PC-9 (cell line): Measurements from ENCODE around the gene CCDC154. TPM values are rescaled to one million over a fixed set of nuclear protein-coding genes. Genes with fewer than 3 reads are reported as not detected.

Source experiments
- BruUV-seq: library from RNA; stranded (reverse); fragments of 400-500 nt; replicated peaks from 2 replicates; lab custom pipeline; 2021; lab: Mats Ljungman, UMichigan
- CTCF ChIA-PET: fragments of 300-600 bp; sonication (Branson Sonifier 250); formaldehyde crosslinking; loops from one replicate; lab custom pipeline; 2022; ENCODE audit warnings: antibody characterized with exemption; lab: Charles Lee
- POLR2A ChIA-PET: fragments of 300-600 bp; sonication (Branson Sonifier 250); formaldehyde crosslinking; loops from one replicate; lab custom pipeline; 2022; ENCODE audit warnings: antibody characterized with exemption; ENCODE audit not compliant: unreplicated experiment; lab: Charles Lee
- DNase-seq, 2 experiments: peaks; one replicate each; pipeline versions ENCODE4 v3.0.0 to v3.0.0-alpha.2; 2015 to 2022; ENCODE audit warnings: mixed read lengths in 1 of 2
- H2AFZ ChIP-seq: fragments of 200-600 bp; sonication (generic); 2 replicates; pipeline ENCODE4 v1.8.1; 2017; ENCODE audit warnings: antibody characterized with exemption
- H3F3A ChIP-seq: fragments of 200-600 bp; sonication (generic); 2 replicates; pipeline ENCODE4 v1.8.1; 2017; ENCODE audit warnings: antibody characterized with exemption, mild to moderate bottlenecking, low read depth; ENCODE audit not compliant: insufficient read depth
- H3K27ac ChIP-seq: fragments of 200-600 bp; sonication (generic); 2 replicates; pipeline ENCODE4 v1.6.1; 2016; ENCODE audit warnings: mixed run types
- H3K27me3 ChIP-seq: fragments of 200-600 bp; sonication (generic); 2 replicates; pipeline ENCODE4 v1.6.1; 2016; ENCODE audit warnings: low read depth, mixed run types; ENCODE audit not compliant: insufficient read depth
- H3K36me3 ChIP-seq: fragments of 200-600 bp; sonication (generic); 2 replicates; pipeline ENCODE4 v1.6.1; 2016; ENCODE audit warnings: low read depth, mixed run types
- H3K4me1 ChIP-seq: fragments of 200-600 bp; sonication (generic); replicated peaks from 2 replicates; pipeline ENCODE4 v1.6.1; 2016; ENCODE audit warnings: mixed run types; ENCODE audit not compliant: insufficient read depth
- H3K4me2 ChIP-seq: fragments of 200-600 bp; sonication (generic); 2 replicates; pipeline ENCODE4 v1.6.1; 2017; ENCODE audit warnings: mixed run types
- H3K4me3 ChIP-seq: fragments of 200-600 bp; sonication (generic); 2 replicates; pipeline ENCODE4 v1.6.1; 2016; ENCODE audit warnings: mixed run types
- H3K79me2 ChIP-seq: fragments of 200-600 bp; sonication (generic); 2 replicates; pipeline ENCODE4 v1.6.1; 2017; ENCODE audit warnings: low read depth, mixed run types
- H3K9me2 ChIP-seq: fragments of 200-600 bp; sonication (generic); 2 replicates; pipeline ENCODE4 v1.8.1; 2017; ENCODE audit warnings: mild to moderate bottlenecking; ENCODE audit not compliant: insufficient read depth
- H3K9me3 ChIP-seq: fragments of 200-600 bp; sonication (generic); 2 replicates; pipeline ENCODE4 v1.8.1; 2016; ENCODE audit warnings: low read depth; ENCODE audit not compliant: insufficient read depth
- H4K20me1 ChIP-seq: fragments of 200-600 bp; sonication (generic); 2 replicates; pipeline ENCODE4 v1.8.1; 2017; ENCODE audit not compliant: insufficient read depth
- EZH2 ChIP-seq: fragments of 200-600 bp; sonication (generic); IDR thresholded peaks from 2 replicates; pipeline ENCODE4 v1.8.0; 2017; ENCODE audit warnings: antibody characterized with exemption, low read depth
- intact Hi-C: fragments of 100-400 bp; cut with micrococcal nuclease; formaldehyde crosslinking; loops from one replicate; pipeline ENCODE4 v1.10.0; 2022; ENCODE audit not compliant: unreplicated experiment
- total RNA-seq: library from RNA; stranded (reverse); gene quantifications from 2 replicates; pipeline ENCODE4 v1.2.3, GENCODE V29; 2021
- TF ChIP-seq, protein P1 (sequence below): fragments of 200-600 bp; sonication (generic); conservative IDR thresholded peaks from 2 replicates; pipeline ENCODE4 v1.6.1; 2017; ENCODE audit warnings: mixed run types, antibody characterized with exemption, mild to moderate bottlenecking, moderate library complexity

Gene CCDC154
- total RNA-seq, 1 experiment from 2014 or later, result 2.4 TPM

DNA sequence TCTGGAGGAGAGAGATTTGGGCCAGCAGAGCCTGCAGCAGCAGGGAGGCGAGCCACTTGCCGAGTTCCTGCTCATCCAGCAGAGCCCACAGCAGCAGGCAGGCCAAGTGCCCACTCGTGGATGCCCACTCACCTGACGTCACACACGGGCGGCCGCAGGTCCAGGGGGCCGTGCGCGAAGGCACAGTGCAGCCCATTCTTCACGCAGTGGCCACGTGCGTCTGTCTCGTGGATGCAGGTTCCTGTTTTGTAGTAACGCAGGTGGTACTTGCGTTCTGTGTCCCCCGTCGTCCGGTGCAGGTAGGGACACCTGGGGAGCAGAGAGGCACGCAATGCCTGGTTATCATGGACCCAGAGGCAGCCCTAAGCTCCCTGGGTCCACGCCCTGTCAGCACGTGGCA is 41.3 kb downstream of the CCDC154 start:
- no peak overlapping the region for H3K4me3 ChIP-seq
- POLR2A ChIA-PET, result no interaction called here
- H3K27me3 ChIP-seq, result no peaks in the 10 kb centered on the region
- H3K4me1 ChIP-seq, result peaks cover 3% of the 10 kb centered on the region; the same call in 1 of the 2 replicates
- no TSS peak for BruUV-seq
- H3K9me3 ChIP-seq, result no peaks in the 10 kb centered on the region
- CTCF ChIA-PET, result no interaction called here
- H3F3A ChIP-seq, result no peaks in the 10 kb centered on the region; the same call in 1 of the 2 replicates
- peaks cover 13% of the 10 kb centered on the region for H4K20me1 ChIP-seq
- no peak overlapping the region for H2AFZ ChIP-seq
- no peak for TF ChIP-seq EZH2
- TF ChIP-seq, protein P1, sequence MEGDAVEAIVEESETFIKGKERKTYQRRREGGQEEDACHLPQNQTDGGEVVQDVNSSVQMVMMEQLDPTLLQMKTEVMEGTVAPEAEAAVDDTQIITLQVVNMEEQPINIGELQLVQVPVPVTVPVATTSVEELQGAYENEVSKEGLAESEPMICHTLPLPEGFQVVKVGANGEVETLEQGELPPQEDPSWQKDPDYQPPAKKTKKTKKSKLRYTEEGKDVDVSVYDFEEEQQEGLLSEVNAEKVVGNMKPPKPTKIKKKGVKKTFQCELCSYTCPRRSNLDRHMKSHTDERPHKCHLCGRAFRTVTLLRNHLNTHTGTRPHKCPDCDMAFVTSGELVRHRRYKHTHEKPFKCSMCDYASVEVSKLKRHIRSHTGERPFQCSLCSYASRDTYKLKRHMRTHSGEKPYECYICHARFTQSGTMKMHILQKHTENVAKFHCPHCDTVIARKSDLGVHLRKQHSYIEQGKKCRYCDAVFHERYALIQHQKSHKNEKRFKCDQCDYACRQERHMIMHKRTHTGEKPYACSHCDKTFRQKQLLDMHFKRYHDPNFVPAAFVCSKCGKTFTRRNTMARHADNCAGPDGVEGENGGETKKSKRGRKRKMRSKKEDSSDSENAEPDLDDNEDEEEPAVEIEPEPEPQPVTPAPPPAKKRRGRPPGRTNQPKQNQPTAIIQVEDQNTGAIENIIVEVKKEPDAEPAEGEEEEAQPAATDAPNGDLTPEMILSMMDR, result no peak
- H3K36me3 ChIP-seq, result no peaks in the 10 kb centered on the region
- no peak for DNase-seq
- peaks cover 5% of the 10 kb centered on the region for H3K79me2 ChIP-seq
- H3K9me2 ChIP-seq, result no peaks in the 10 kb centered on the region
- no peak overlapping the region for H3K27ac ChIP-seq
- intact Hi-C loops, result no loop called here
- no peak overlapping the region for H3K4me2 ChIP-seq

DNA sequence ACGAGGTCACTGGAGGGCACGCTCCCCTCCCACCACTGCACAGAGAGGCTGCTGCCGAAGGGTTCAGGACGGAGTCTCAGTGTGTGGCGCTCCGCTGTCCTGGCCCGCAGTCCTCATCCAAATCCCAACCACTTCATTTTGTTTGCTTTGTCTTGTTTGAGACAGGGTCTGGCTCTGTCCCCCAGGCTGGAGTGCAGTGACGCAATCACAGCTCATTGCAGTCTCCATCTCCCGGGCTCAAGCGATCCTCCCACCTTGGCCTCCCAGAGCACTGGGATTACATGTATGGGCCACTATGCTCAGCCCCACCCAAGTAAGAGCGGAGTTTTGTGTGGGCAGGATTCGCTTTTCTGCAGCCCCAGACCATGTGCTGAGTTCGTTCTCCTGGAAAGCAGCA is 42.6 kb downstream of the CCDC154 start:
- Histone ChIP-seq H3K9me3 (no peaks in the 10 kb centered on the region), H3K27me3 (no peaks in the 10 kb centered on the region), H4K20me1 (0 out of 2 replicates have a peak, but pooled peaks cover 3% of the 10 kb centered on the region), H3K4me3 (no peak overlapping the region), H3K36me3 (no peaks in the 10 kb centered on the region), H3K27ac (no peak overlapping the region), H3K79me2 (no peaks in the 10 kb centered on the region), H3K9me2 (no peaks in the 10 kb centered on the region), H2AFZ (no peak overlapping the region), H3K4me1 (no peaks in the 10 kb centered on the region), H3F3A (no peaks in the 10 kb centered on the region; the same call in 1 of the 2 replicates), H3K4me2 (no peak overlapping the region)
- intact Hi-C loops, result no loop called here
- ChIA-PET CTCF (no interaction called here), POLR2A (no interaction called here)
- TSS peak; percentile 9 for BruUV-seq
- TF ChIP-seq, protein P1, result no peak
- no peak for TF ChIP-seq EZH2
- DNase-seq, result no peak

DNA sequence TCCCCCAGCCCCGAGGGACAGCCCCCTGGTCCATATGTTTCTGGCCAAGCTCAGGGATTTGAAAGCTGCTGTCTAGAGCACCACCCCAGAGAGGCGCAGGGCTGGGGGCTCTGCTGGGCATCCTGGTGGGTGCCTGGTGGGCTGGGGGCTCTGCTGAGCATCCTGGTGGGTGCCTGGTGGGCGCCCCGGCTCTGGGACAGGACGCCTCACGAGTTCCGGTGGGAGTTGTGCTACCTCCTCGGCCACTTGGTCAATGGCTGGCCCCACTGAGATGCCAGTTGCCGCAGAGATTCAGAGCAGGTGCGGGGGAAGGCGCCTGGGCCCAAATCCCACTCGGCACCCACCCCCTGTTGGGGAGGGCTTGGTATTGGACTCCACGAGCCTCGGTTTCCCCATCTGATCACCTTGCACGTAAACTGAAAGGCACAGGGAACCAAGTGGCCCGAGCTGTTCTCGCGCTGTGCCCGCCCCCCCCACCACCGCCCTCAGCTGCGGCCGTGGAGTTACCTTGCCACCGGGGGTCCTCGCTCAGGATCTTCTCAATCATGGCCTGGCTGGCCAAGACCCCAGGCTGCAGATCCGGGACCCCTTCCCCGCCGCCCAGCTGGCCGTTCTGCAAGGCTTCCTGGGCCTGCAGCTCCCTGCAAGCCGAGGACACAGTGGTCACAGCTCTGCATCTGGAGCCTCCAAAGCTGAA is 43.1 kb downstream of the CCDC154 start:
- H3K27me3 ChIP-seq, result no peaks in the 10 kb centered on the region
- H3K36me3 ChIP-seq, result no peaks in the 10 kb centered on the region
- ChIA-PET POLR2A (no interaction called here), CTCF (no interaction called here)
- no peak overlapping the region for H3K4me2 ChIP-seq
- no peak for DNase-seq
- H3K79me2 ChIP-seq, result no peaks in the 10 kb centered on the region
- intact Hi-C loops, result no loop called here
- H3K4me1 ChIP-seq, result no peaks in the 10 kb centered on the region
- no peaks in the 10 kb centered on the region for H3K9me2 ChIP-seq
- H3K9me3 ChIP-seq, result no peaks in the 10 kb centered on the region
- BruUV-seq, result no TSS peak
- H3F3A ChIP-seq, result no peaks in the 10 kb centered on the region; the same call in 1 of the 2 replicates
- no peaks in the 10 kb centered on the region for H4K20me1 ChIP-seq
- no peak overlapping the region for H3K4me3 ChIP-seq
- H3K27ac ChIP-seq, result no peak overlapping the region
- TF ChIP-seq, protein P1, result no peak
- TF ChIP-seq EZH2, result no peak
- H2AFZ ChIP-seq, result no peak overlapping the region
